Gastrocnemius medialis (tissue), 4 donors: Measurements from ENCODE around the gene MAPKAP1. TPM values are rescaled to one million over a fixed set of nuclear protein-coding genes. Genes with fewer than 3 reads are reported as not detected.

Source experiments
- ATAC-seq, 2 donors: fragments of 150-250 bp; one replicate each; pipeline ENCODE4 v1.9.1; 2016
- DNase-seq, 2 donors: peaks; one replicate each; pipeline ENCODE4 v3.0.0-alpha.2; 2019
- H3K27ac ChIP-seq, 4 donors: fragments of 200-600 bp; sonication (generic); 1 replicate in 1 of 4; 2 replicates in 3 of 4; pipeline ENCODE4 v1.5.1; 2016 to 2018; ENCODE audit warnings: mild to moderate bottlenecking in 2 of 4, moderate library complexity in 1 of 4
- H3K27me3 ChIP-seq, 3 donors: fragments of 200-600 bp; sonication (generic) in 2 of 3; 1 replicate in 1 of 3; 2 replicates in 2 of 3; pipeline versions ENCODE4 v1.5.1 to v1.6.0; 2016 to 2019; ENCODE audit warnings: mild to moderate bottlenecking in 1 of 3, moderate library complexity in 1 of 3
- H3K36me3 ChIP-seq, 2 donors: fragments of 200-600 bp; sonication (generic) in 1 of 2; one replicate each; pipeline ENCODE4 v1.5.1; 2017 to 2018
- H3K4me1 ChIP-seq, 2 donors: fragments of 200-600 bp; sonication (generic) in 1 of 2; one replicate each; pipeline ENCODE4 v1.5.1; 2016 to 2017; ENCODE audit warnings: mild to moderate bottlenecking in 2 of 2
- H3K4me3 ChIP-seq, 4 donors: fragments of 200-600 bp; sonication (generic) in 3 of 4; 1 replicate in 1 of 4; 2 replicates in 3 of 4; pipeline ENCODE4 v1.5.1; 2016 to 2019; ENCODE audit warnings: mild to moderate bottlenecking in 2 of 4
- H3K9me3 ChIP-seq, 3 donors: fragments of 200-600 bp; sonication (generic) in 2 of 3; 1 replicate in 1 of 3; 2 replicates in 2 of 3; pipeline ENCODE4 v1.5.1; 2016 to 2019
- POLR2A ChIP-seq, 2 donors: fragments of 450-650 bp; IDR thresholded peaks; one replicate each; pipeline ENCODE4 v1.6.1; 2017; ENCODE audit warnings: antibody characterized with exemption in 2 of 2, mild to moderate bottlenecking in 2 of 2, moderate library complexity in 2 of 2
- in situ Hi-C, 4 donors: fragments of 200-750 bp; cut with MboI; loops; one replicate each; pipeline versions ENCODE4 v1.15.0 to v1.8.0; 2017; ENCODE audit warnings: low sequenced_read_pairs in 4 of 4
- intact Hi-C: fragments of 100-400 bp; cut with DNase I; formaldehyde crosslinking; loops from one replicate; pipeline ENCODE4 v1.15.1; 2023; ENCODE audit warnings: low total_unique reads
- total RNA-seq, 4 donors: library from RNA; depleted of rRNA; stranded (reverse); fragments of >200 nt; gene quantifications; one replicate each; pipeline versions ENCODE4 v1.1.0 to v1.2.3, GENCODE V29; 2016
- TF ChIP-seq, protein P1 (sequence below), 5 experiments: fragments of 450-650 bp in 3 of 5; fragments of 200-600 bp in 2 of 5; sonication (generic) in 2 of 5; IDR thresholded peaks in 4 of 5; conservative IDR thresholded peaks in 1 of 5; 1 replicate in 4 of 5; 2 replicates in 1 of 5; pipeline ENCODE4 v1.5.1; 2016 to 2019; ENCODE audit warnings: antibody characterized with exemption in 5 of 5, mild to moderate bottlenecking in 3 of 5, moderate library complexity in 3 of 5

The MAPKAP1 gene
- total RNA-seq, 4 donors from 2014 or later = 58.2 to 123 (median 104) TPM

DNA sequence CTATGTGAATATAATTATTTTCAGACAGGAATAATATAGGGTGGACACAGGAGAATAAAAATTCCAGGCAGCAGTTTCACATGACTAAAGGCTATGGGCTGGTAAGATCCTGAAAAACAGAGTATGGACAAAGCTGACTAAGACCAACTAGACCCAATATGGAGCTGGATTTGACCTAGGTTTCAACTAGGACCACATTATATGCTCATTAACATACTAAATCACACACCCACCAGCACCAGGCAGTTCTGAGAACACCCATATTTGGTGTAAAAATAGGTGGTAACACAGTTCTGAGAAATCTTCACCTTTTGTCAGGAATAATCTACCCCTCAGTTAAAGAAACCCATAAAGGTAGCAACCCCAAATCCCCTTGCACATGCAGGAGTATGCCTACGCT, 64.7 kb downstream of the MAPKAP1 start:
- Histone ChIP-seq H3K27me3 (no peaks in the 10 kb centered on the region), H3K36me3 (no peaks in the 10 kb centered on the region), H3K9me3 (no peaks in the 10 kb centered on the region), H3K4me1 (peaks cover 12 to 13% of the 10 kb centered on the region in 2 donors), H3K27ac (no peak overlapping the region), H3K4me3 (no peak overlapping the region)
- in situ Hi-C loops (loop anchor here in 2 of 4 donors (25.0 kb wide), 1 partner anchor 230 kb away; no protein-coding TSS in a partner anchor), intact Hi-C loops (no loop called here)
- TF ChIP-seq, protein P1, sequence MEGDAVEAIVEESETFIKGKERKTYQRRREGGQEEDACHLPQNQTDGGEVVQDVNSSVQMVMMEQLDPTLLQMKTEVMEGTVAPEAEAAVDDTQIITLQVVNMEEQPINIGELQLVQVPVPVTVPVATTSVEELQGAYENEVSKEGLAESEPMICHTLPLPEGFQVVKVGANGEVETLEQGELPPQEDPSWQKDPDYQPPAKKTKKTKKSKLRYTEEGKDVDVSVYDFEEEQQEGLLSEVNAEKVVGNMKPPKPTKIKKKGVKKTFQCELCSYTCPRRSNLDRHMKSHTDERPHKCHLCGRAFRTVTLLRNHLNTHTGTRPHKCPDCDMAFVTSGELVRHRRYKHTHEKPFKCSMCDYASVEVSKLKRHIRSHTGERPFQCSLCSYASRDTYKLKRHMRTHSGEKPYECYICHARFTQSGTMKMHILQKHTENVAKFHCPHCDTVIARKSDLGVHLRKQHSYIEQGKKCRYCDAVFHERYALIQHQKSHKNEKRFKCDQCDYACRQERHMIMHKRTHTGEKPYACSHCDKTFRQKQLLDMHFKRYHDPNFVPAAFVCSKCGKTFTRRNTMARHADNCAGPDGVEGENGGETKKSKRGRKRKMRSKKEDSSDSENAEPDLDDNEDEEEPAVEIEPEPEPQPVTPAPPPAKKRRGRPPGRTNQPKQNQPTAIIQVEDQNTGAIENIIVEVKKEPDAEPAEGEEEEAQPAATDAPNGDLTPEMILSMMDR (IDR thresholded peaks at IDR 0.05 in 4 of 5, conservative IDR thresholded peaks at IDR 0.05 in 1 of 5) = no peak
- TF ChIP-seq POLR2A (IDR thresholded peaks at IDR 0.05) = no peak
- no peak for ATAC-seq
- DNase-seq = no peak

DNA sequence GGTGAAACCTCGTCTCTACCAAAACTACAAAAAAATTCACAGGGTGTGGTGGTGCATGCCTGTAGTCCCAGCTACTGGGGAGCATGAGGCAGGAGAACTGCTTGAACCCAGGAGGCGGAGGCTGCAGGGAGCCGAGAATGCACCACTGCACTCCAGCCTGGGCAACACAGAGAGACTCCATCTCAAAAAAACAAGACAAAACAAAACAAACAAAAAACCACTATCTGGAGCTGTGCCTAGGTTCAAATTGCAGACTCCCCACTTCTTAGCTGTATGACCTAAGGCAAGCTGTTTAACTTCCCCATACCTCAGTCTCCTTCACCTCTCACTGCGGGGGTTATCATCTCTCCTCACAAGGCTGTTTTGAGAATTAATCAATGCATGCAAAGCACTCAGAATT, 68.0 kb downstream of the MAPKAP1 start:
- H3K36me3 ChIP-seq = no peaks in the 10 kb centered on the region
- H3K4me1 ChIP-seq = peaks cover 0 to 12% of the 10 kb centered on the region in 2 donors
- no peaks in the 10 kb centered on the region for H3K27me3 ChIP-seq
- TF ChIP-seq, protein P1 (IDR thresholded peaks at IDR 0.05 in 4 of 5, conservative IDR thresholded peaks at IDR 0.05 in 1 of 5) = no peak
- TF ChIP-seq POLR2A (IDR thresholded peaks at IDR 0.05) = no peak
- intact Hi-C loops (loop anchor here (10.0 kb wide), 1 partner anchor 234 kb away; no protein-coding TSS in a partner anchor), in situ Hi-C loops (loop anchor here in 2 of 4 donors (25.0 kb wide), 1 partner anchor 227 kb away; no protein-coding TSS in a partner anchor)
- no peak overlapping the region for H3K4me3 ChIP-seq
- H3K27ac ChIP-seq = no peak overlapping the region
- no peak for ATAC-seq
- no peaks in the 10 kb centered on the region for H3K9me3 ChIP-seq
- DNase-seq = no peak

DNA sequence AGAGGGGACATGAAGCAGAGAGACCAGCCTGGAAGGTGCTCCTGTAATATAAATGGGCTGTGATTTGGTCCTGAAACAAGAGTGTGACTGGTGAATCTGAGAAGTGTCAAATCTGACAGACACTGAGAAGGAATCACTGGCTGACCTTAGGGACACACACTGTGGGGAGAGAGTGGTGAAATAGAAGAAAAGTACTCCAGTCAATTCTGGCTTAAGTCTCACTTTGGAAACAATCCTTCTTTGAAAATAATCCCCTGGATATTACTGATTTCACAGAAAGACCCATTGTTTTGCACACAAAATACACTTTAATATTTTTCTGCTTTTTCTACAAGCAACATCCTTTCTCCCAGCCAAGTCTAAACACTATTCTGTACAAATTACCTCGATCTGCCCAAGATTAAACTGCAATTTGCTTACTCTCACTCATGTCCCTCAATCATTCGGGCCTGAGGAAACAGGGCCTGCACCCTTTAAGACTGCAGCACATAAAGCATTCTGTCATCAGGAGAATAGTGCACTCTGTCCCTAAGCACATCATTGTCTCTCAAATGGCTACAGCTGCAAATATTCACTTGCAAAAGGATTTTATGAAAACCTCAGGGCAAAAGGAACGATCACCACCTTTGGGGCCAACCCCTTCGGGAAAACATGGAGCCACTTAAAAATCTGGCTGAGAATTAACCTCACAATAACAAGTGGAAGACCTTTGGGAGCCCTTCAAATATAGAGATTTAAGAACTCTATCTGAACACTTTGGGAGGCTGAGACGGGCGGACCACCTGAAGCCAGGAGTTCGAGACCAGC, 68.6 kb downstream of the MAPKAP1 start:
- DNase-seq (no peak), ATAC-seq (no peak)
- no peak for TF ChIP-seq POLR2A (IDR thresholded peaks at IDR 0.05)
- TF ChIP-seq, protein P1 (IDR thresholded peaks at IDR 0.05 in 4 of 5, conservative IDR thresholded peaks at IDR 0.05 in 1 of 5) = no peak
- H3K27ac ChIP-seq = no peak overlapping the region
- no peaks in the 10 kb centered on the region for H3K9me3 ChIP-seq
- H3K4me3 ChIP-seq = no peak overlapping the region
- in situ Hi-C loops = loop anchor here in 2 of 4 donors (25.0 kb wide), 1 partner anchor 226 kb away; no protein-coding TSS in a partner anchor
- H3K27me3 ChIP-seq = no peaks in the 10 kb centered on the region
- H3K4me1 ChIP-seq = peaks cover under 1 to 18% of the 10 kb centered on the region in 2 donors
- H3K36me3 ChIP-seq = no peaks in the 10 kb centered on the region
- intact Hi-C loops = loop anchor here (10.0 kb wide), 1 partner anchor 234 kb away; no protein-coding TSS in a partner anchor

DNA sequence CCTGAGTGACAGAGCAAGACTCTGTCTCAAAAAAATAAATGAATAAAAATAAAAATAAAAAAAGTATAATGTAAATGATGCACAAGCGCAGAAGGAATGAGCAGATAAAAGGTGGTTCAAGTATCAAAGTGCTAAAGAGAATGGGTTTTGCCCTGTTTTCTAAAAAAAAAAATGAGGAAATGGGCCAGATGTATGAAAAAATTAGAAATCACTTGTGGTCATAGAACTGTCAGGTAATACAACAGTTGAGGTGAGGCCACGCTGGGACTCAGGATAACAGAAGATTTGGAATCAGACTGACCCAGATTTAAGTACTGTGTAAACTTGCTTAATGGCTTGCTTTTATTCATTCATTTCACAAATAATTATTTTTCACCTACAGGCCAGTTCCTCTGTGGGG, 69.8 kb downstream of the MAPKAP1 start:
- no peak overlapping the region for H3K27ac ChIP-seq
- H3K4me3 ChIP-seq = no peak overlapping the region
- no peak for TF ChIP-seq POLR2A (IDR thresholded peaks at IDR 0.05)
- TF ChIP-seq, protein P1 (IDR thresholded peaks at IDR 0.05 in 4 of 5, conservative IDR thresholded peaks at IDR 0.05 in 1 of 5) = no peak
- no peaks in the 10 kb centered on the region for H3K36me3 ChIP-seq
- intact Hi-C loops (loop anchor here (10.0 kb wide), 1 partner anchor 232 kb away; no protein-coding TSS in a partner anchor), in situ Hi-C loops (loop anchor here in 2 of 4 donors (25.0 kb wide), 1 partner anchor 225 kb away; no protein-coding TSS in a partner anchor)
- no peaks in the 10 kb centered on the region for H3K27me3 ChIP-seq
- DNase-seq (no peak), ATAC-seq (no peak)
- H3K9me3 ChIP-seq = no peaks in the 10 kb centered on the region
- H3K4me1 ChIP-seq = peaks cover 11 to 26% of the 10 kb centered on the region in 2 donors
